ENCODE results near the gene EME1.
"Not testable (repeated sequence)": the region's sequence is repeated elsewhere in the genome, so short reads cannot be mapped to it uniquely, and the experiment has no call there.

Gene EME1

DNA sequence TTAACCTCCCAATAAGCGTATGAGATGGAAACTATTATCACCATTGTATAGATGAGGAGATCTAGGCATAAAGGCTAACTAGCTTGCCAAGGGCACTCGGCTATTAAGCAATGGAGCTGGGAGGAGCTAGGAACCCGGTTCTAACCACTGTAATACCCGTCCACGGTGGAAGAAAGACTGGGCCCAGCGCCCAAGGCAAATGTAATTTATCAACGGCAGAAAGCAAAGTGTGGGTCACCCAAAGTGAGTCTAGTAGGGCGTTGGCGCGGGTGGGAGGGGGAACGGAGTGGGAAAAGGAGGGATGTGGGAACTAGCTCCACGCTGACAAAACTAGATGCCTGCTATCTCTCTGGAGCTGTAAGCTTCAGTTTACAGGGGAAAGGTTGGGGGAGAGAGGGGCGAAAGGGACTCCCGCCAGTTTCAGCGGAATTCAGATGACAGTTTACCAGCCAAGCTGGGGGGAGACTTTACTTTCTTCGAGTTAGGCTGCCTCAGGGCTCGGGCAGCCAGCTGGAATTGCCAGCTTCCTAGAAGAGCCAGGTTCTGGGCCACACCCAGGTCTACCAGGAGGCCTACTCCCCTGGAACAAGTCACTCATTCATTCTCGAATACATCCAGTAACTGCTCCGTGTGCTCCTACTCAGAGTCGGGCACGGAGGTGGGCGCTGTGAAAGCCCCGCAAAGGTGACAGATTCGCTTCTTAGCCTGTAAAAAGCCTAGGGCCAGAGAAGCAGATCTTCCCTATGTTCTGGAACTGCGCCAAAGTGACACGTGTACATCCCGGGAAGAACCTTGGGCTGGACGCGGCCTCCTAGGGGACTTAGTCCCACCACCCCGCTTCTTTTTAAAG, 23.5 kb downstream of the EME1 start:
- DNase-seq: no peak

DNA sequence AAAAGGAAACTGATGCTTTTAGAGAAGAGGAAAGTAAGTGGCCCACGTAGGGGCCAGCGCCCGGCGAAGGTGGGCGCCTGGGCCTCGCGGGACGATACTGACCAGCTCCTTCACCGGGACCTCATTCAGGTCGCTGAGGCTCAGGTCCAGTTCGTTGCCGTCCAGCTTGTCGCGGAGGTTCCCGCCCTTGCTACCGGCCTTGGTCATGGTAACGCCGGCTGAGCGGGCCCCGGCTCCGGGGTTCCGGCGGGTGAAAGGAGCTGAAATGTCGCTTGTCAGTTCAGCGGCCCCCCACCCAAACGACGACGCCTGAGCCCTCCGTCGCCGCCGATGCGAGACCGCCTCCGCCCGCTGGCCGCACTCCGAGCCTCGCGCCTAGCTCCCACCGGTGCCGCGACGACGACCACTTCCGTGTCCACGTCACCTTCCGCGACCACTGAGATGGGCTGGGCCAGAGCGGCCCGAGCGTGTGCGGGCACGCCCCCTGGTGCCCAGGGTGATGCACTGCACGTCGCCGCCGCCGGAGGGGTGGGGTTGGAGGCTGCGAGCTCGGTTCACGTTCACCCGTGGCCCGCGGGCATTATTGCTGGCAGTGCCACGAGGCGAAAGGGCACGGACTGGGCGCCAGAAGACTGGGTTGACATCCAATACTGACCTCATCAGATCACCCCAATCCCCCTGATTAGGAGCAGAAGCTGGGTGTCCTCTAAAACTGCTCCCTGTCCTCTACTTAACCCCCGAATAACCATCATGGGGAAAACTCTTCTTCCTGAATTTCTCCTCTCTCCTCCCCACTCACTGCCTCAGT, 24.3 kb downstream of the EME1 start, which contains the start of gene LRRC59:
LRRC59 (minus strand) TSS at position 413 of the 808 bp plus-strand sequence; CDS start at position 207, 206 bp downstream.
- DNase-seq: peak; percentile 35

DNA sequence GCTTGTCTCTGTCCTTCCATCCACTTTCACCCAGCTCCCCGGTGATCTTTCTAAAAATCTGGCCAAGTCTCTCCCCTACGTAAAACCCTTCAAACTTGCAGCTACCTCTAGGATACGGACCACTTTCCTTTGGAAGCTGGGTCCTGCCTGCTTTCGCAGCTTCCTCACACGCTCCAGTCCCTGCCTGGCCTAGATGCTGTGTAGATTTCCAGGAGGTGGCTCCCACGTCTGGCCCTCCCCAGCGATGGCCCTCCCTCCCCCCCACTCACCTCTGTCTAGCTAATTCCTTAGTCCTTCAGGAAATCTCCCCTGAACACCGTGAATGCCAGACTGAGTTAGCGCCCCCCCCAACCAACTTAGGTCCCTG, 24.9 kb downstream of the EME1 start:
- DNase-seq: no peak

DNA sequence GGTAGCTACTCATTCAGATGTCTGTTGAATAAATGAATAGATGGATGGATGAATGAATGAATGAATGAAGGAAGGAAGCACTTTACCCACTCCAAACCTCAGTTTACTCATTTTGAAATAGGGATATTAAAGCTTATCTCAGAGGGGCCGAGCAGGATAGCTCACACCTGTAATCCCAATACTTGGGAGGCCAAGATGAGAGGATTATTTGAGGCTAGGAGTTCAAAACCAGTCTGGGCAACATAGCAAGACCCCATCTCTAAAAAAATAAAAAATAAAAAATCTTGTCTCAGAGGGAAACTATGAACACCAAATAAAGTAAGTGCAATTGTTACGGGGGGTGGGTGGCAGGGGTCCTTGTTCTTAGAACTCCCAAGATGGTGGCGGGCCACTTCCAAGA, 25.6 kb downstream of the EME1 start:
- DNase-seq: not testable (repeated sequence)

DNA sequence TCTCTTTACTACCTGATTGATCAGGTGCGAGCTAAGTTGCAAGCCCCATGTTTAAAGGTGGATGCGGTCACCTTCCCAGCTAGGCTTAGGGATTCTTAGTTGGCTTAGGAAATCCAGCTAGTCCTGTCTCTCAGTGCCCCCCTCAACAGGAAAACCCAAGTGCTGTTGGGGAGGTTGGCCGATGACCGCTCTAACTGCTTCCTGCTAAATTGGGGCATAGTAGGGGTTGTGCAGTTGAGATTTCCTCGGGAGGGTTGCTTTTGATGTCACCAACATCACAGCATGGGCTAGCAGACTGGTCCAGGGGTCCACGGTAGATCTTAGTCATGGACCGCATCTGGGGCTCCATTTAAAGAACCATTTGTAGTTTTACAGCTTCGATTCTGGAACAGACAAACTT, 26.6 kb downstream of the EME1 start:
- not testable (repeated sequence) for DNase-seq

DNA sequence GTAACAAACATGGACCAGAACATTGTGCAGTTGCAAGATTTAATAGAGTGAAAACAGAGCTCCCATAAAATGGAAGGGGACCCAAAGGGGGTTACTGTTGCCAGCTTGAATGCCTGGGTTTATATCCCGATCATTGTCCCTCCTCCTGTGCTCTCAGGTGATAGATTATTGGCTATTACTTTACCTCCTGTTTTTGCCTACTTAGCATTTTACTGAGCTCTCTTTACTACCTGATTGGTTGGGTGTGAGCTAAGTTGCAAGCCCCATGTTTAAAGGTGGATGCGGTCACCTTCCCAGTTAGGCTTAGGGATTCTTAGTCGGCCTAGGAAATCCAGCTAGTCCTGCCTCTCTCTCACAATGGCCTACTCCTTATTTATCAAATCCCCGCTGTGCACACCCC, 32.3 kb downstream of the EME1 start:
- DNase-seq: not testable (repeated sequence)

DNA sequence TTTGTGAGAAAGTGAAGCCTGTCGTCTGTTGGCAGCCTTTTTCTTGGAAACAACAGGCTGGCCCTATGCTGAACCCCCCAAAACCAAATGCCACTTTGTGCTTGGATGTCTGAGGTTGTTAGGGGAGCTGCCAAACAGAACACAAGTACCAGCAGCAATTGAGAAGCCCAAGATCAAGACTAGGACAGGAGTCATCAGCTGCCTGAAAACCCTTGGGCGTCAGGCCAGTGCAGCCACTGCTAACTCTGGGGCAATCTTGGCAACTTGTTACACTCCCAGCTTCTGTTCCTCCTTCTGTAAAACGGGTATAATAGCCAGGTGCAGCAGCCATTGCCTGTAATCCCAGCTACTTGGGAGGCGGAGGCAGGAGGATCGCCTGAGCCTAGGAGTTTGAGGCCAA, 33.5 kb downstream of the EME1 start:
- DNase-seq: no peak

DNA sequence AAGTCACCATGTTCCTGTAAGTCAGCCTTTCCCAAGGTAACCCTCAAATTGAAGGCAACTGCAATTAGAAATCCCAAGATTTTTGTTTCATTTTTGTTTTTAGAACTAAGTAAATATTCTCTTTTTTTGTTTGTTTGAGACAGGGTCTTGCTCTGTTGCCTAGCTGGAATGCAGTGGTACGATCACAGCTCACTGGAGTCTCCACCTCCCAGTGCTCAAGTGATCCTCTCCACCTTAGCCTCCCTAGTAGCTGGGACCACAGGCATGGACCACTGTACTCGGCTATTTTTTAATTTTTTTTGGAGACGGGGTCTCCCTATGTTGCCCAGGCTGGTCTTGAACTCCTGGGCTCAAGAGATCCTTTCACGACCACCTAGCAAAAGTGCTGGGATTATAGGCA, 34.9 kb downstream of the EME1 start:
- DNase-seq: no peak

DNA sequence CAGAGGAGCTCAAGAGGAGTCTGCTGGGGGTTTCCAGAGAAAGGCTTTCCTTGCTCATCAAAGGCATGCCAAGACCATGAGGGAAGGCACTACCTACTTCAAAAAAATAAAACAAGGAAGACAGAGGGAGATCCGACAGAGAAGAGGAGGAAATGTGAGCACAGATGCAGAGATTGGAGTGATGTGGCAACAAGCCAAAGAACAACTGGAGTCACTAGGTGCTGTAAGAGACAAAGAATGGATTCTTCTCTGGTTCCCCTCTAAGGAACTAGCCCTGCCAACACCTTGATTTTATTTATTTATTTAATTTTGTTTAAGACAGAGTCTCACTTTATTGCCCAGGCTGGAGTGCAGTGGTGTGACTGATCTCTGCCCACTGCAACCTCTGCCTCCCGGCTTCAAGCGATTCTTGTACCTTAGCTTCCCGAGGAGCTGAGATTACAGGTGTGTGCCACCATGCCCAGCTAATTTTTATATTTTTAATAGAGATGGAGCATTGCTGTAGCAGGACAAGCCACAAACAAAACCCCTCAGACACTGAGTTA, 39.2 kb downstream of the EME1 start:
- no peak for DNase-seq

DNA sequence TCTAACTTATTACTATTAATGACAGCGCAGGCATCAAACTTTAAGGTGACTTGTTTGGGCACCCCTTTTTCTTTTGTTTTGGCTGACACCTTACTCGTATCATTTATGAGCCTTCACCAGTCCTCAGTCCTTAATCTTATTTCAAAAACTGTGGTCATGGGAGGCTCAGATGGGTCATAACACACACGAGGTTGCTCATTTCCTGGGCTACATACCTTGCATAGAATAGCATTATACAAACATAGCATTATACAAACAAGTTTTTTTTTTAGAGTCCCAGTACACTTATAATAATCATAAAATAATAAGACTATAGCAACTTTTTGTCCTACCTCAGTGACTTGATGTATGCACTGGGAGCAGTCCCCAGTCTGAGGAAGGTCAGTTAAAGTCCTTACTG, 41.8 kb downstream of the EME1 start:
- DNase-seq: no peak

DNA sequence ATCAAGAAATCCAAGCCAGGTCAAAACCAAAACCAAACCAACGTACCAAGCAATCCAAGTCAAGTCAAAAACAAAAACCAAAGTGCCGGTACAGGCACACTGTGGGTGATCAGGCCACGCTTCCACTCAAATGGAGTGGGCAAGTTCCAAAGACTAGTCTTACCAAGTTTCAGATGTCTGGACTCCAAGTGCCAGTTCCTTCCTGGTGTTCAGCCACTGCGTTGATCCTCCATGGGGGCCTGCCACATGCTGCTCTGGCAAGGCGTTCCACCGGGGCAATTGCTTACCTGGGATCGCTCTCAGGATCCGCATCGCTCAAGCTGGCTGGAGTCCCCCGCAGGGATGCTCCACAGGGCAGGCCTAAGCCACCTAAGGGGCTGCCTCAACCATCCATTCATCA, 46.5 kb downstream of the EME1 start:
- DNase-seq: not testable (repeated sequence)

DNA sequence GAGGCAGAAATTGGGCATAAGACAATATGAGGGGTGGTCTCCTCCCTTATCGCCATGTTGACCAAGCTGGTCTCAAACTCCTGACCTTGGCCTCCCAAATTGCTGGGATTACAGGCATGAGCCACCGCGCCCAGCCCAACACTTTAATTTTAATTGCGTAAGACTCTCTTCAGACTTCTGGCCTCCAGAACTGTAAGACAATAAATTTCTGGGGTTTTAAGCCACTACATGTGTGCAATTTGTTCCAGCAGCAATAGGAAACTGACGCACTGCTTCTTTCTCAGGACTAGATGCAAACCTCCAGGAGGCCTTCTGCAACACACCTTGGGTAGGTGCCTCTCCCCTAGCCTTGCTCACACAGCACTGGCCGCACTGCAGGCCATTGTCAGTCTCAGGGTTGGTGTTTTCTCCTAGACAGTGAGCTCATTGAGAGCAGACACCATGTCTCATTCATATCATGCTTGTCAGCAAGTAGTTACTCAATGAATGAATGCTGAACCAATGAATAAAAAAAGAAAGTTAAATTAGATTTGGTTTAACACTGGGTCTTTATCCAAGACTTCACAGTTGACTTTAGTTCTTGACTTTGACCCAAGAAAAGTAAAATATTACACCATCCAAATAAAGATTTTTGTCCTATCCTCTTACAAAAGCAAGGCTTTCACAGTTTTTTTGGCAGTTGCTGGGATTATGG, 47.5 kb downstream of the EME1 start:
- DNase-seq: no peak

DNA sequence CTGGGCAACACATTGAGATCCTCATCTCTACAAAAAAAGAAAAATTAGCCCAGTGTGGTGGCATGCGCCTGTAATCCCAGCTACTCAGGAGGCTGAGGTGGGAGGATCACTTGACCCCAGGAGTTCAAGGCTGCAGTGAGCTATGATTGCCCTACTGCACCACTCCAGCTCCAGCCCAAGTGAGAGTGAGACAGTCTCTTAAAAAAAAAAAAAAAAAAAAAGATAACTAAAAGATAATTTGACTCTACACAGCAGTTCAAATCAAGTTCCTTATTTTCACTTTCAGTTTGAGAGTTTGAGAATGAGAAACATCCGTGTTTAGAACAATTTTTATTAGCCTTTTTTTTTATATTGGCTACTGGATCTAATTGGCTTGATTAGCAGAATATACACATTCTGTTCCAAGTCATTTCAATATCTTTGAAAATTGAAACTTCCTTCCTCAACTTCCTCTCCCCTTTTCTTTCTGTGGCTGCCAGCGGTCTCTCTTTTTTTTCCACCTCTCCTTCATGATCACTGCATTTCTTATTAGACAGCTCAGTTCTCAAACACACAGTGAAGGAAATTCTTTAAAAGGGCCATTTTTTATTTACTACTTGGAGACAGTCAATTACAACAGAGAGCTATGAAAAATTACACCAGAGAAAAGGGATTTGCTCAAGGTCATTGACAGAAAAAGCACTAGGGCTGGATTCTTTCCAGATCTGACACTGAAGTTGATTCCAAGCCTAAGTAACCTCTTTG, 48.5 kb downstream of the EME1 start:
- peak; percentile 34 for DNase-seq

DNA sequence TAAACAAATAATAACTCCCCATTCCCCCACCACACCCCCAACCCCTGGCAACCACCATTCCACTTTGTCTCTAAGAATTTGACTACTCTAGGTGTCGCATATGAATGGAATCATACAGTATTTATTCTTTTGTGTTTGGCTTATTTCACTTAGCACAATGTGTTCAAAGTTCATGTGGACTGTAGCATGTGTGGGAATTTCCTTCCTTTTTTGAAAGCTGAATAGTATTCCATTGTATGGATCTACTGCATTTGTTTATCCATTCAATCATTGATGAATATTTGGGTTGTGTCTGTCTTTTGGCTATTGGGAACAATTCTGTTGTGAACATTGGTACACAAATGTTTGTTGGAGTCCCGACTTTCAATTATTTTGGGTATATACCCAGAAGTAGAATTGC, 49.7 kb downstream of the EME1 start:
- DNase-seq: no peak

DNA sequence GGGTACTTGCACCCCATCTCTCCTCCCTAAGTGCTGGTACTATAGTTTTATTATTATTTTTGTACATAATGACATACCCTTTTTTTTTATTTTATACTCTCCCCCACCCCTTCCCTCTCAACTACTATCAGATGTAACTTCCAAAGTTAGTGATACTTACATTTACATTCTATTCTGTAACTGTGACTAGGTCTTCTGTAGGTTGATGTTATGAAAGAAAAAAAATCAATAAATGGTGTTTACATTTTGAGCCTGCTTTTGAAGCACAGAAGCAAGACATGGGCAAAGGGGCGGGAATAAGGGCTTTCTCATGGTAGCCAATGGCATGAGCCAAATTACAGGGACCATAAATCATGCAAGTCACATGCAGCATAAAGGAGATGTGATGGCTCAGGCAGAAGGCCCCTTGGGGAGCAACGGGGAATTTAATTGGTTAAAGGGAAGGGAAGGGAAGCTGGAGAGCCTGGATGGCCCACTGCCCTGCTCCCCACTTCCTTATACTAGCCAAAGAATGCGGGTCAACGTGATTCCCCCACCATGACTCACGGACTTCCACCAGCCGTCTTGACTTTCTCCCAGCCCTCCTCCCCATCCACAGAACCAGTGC, 50.6 kb downstream of the EME1 start:
- DNase-seq: no peak

DNA sequence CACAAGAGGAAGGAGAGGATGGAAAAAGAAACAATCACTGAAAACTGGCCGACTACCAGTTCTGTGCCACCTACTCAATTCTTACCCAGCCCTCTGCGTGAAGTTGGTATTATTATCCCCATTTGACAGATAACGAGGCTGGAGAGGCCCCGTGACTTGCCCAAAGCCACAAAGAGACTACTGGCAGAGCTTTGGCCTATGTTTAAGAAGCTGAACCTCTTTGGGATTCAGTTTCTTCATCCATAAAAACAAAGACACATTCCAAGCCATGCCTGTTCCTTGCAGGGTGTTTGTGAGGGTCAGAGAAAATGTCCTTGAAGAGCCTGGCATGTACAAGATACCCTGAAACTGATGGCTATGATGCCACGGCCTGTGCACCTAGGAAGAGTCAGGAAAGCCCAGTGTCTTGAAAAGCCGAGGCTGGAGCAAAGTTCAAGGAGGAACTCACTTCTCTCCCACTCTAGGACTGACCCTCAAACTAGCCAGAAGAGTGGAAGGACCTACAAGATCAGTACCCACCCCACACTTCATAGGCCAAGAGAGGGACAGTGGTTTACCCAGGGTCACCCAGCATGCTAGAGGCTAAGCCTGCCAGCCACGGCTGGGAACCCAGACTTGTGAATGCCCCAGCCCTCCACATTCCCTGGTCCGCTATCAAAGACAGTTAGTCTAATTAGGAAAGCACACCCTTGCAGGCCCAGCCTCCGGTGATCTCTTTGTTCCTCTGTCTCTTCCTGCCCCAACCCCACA, 51.4 kb downstream of the EME1 start:
- no peak for DNase-seq

DNA sequence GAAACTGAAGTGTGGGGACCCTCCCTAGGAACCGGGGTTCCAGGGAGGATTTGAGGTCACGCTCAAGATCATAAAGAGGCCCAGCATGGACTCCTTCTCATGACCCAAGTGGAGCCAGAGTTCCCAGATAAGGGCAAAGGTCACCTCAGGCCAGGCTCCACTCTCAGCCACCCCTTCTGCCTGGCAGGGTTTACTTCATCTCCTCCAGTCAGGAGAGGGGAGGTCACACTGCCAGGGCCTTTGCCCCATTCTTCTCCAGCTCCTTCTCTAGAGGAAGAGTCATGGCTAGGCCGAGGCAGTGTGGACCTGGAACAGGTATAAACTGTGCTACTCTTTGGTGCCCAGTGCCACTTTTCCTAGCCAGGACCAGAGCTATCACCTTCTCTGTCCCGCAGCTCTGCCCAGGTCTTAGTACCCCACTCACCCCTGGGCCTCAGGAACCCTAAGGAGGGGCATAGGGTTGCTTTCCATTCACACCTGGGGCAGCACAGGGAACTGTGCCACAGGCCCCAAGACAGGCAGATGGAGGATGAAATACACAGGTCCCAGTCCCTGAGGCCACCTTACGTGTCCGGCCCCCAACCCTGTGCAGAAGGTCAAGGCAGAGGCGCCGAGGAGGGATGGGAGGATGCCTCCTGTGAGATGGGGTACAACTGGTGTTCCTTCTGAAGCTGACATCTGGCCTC, 52.1 kb downstream of the EME1 start:
- no peak for DNase-seq

DNA sequence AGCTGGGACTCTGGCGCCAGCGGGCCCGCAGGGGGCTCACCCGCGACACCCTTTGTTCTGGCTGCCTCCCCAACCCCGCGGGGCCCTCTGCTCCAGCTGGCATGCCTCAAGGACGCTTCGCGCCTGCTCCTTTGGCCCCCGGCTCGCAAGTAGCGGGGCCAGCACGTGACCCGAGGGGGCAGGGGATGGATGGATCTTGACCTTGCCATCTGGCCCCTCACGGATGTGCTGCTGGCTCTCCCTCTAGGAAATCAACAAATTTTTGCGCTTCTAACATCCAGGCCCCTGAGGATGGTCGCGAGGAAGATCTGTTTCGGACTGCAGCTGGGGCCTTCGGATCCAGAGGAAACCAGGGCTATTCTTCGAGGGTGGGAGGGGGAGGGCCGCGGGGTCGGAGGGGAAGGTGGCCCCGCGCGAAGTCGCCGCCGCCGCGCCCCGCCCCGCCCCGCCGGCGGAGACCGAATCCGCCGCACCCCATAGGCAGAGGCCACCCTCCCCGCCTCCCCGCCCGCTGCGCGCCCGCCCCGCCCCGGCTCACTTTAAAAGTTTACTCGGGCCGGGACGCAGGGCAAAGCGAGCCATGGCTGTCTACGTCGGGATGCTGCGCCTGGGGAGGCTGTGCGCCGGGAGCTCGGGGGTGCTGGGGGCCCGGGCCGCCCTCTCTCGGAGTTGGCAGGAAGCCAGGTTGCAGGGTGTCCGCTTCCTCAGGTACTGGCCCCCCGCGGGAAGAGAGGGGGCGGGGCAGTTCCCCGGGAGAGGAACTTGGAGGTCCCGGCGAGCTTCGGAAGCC, 52.8 kb downstream of the EME1 start, which contains the start of gene ACSF2:
ACSF2 (plus strand) TSS at position 537 of the 790 bp plus-strand sequence; CDS start at position 581, 44 bp downstream.
- DNase-seq: no peak

DNA sequence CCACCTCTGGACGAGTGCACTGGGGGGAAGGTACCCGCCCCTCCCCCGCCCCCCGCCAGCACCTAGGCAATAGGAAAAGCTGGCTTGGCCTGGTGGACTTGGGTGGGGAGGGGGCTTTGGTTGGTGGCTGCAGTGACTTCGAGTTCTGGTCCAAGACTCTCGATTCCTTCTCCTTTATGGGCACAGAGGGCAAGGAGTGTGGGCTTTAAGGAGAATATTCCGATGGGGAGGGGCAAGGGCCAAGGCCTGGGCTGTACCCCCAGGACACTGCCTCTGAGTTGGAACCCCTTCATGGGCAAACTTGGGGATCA, 53.4 kb downstream of the EME1 start:
- no peak for DNase-seq
